ENCODE measurements around the gene AP5S1. TPM values are rescaled to one million over a fixed set of nuclear protein-coding genes. Genes with fewer than 3 reads are reported as not detected.

The AP5S1 gene
- total and polyA plus RNA-seq, 9 of the 15 experiments (the other 6 are each of a cell fraction or from before 2014, with no cell fraction given) = 2.6 to 8.8 (median 4.4) TPM

GRCh38 chr20:3820901-3821727 is 767 bp downstream of the AP5S1 start (continued):
- TF ChIP-seq MGA (IDR thresholded peaks at IDR 0.05) = no peak
- TF ChIP-seq BRCA1 (IDR thresholded peaks at IDR 0.05) = no peak
- TF ChIP-seq BRCA1 (CRISPR knock-in tag; IDR thresholded peaks at IDR 0.05) = no peak
- TF ChIP-seq GTF2A2 (tag; IDR thresholded peaks at IDR 0.05) = no peak
- TF ChIP-seq TAF1 (IDR thresholded peaks at IDR 0.05; ENCODE audit: control insufficient read depth, extremely low read depth, insufficient read depth, low read length, severe bottlenecking) = no peak
- no peak for TF ChIP-seq MIER1 (IDR thresholded peaks at IDR 0.05; ENCODE audit: low read depth)
- no peak for TF ChIP-seq PBX2 (CRISPR knock-in tag; IDR thresholded peaks at IDR 0.05; ENCODE audit: low read depth)
- no peak for TF ChIP-seq PBX2 (tag; conservative IDR thresholded peaks at IDR 0.05; ENCODE audit: low read depth)
- no peak for TF ChIP-seq ZNF77 (CRISPR knock-in tag; IDR thresholded peaks at IDR 0.05)
- TF ChIP-seq USF1 (CRISPR knock-in tag; IDR thresholded peaks at IDR 0.05) = 0 out of 2 replicates have a peak, but pooled peaks have one; percentile 17

All from K562 (cell line).